ENCODE data around the gene PLOD2. TPM values are rescaled to one million over a fixed set of nuclear protein-coding genes. Genes with fewer than 3 reads are reported as not detected.

PLOD2 gene
- total RNA-seq, 1 donor from 2014 or later: 45.6 TPM

GRCh38 chr3:146026547-146026946, 134.4 kb downstream of the PLOD2 start:
- no peaks in the 10 kb centered on the region for H3K4me1 Mint-ChIP-seq (ENCODE audit: low read depth, unreplicated experiment)
- H3K9me3 Mint-ChIP-seq (ENCODE audit: unreplicated experiment): peaks cover 2% of the 10 kb centered on the region
- H3K36me3 Mint-ChIP-seq (ENCODE audit: unreplicated experiment): peaks cover 5% of the 10 kb centered on the region
- DNase-seq: no peak
- H3K27ac Mint-ChIP-seq (ENCODE audit: unreplicated experiment): no peak overlapping the region
- H3K27me3 Mint-ChIP-seq (ENCODE audit: unreplicated experiment): no peaks in the 10 kb centered on the region
- H3K4me3 Mint-ChIP-seq (ENCODE audit: unreplicated experiment): no peak overlapping the region
- no peak for TF ChIP-seq CTCF (IDR thresholded peaks at IDR 0.05; ENCODE audit: partially characterized antibody, unreplicated experiment)

- Mint-ChIP-seq H3K4me1 (ENCODE audit: low read depth, unreplicated experiment) (no peaks in the 10 kb centered on the region), H3K27me3 (ENCODE audit: unreplicated experiment) (no peaks in the 10 kb centered on the region), H3K27ac (ENCODE audit: unreplicated experiment) (no peak overlapping the region), H3K4me3 (ENCODE audit: unreplicated experiment) (no peak overlapping the region), H3K9me3 (ENCODE audit: unreplicated experiment) (no peaks in the 10 kb centered on the region), H3K36me3 (ENCODE audit: unreplicated experiment) (no peaks in the 10 kb centered on the region)
- DNase-seq: no peak
- no peak for TF ChIP-seq CTCF (IDR thresholded peaks at IDR 0.05; ENCODE audit: partially characterized antibody, unreplicated experiment)
Observed at GRCh38 chr3:146024260-146024659, 136.7 kb downstream of the PLOD2 start.

- no peaks in the 10 kb centered on the region for H3K36me3 Mint-ChIP-seq (ENCODE audit: unreplicated experiment)
- no peaks in the 10 kb centered on the region for H3K9me3 Mint-ChIP-seq (ENCODE audit: unreplicated experiment)
- H3K27ac Mint-ChIP-seq (ENCODE audit: unreplicated experiment): no peak overlapping the region
- H3K27me3 Mint-ChIP-seq (ENCODE audit: unreplicated experiment): no peaks in the 10 kb centered on the region
- no peak overlapping the region for H3K4me3 Mint-ChIP-seq (ENCODE audit: unreplicated experiment)
- TF ChIP-seq CTCF (IDR thresholded peaks at IDR 0.05; ENCODE audit: partially characterized antibody, unreplicated experiment): no peak
- no peaks in the 10 kb centered on the region for H3K4me1 Mint-ChIP-seq (ENCODE audit: low read depth, unreplicated experiment)
- no peak for DNase-seq
Observed at GRCh38 chr3:146020969-146021368, 140.0 kb downstream of the PLOD2 start.

- Mint-ChIP-seq H3K27me3 (ENCODE audit: unreplicated experiment) (no peaks in the 10 kb centered on the region), H3K9me3 (ENCODE audit: unreplicated experiment) (no peaks in the 10 kb centered on the region), H3K4me1 (ENCODE audit: low read depth, unreplicated experiment) (no peaks in the 10 kb centered on the region), H3K36me3 (ENCODE audit: unreplicated experiment) (no peaks in the 10 kb centered on the region), H3K27ac (ENCODE audit: unreplicated experiment) (no peak overlapping the region), H3K4me3 (ENCODE audit: unreplicated experiment) (no peak overlapping the region)
- TF ChIP-seq CTCF (IDR thresholded peaks at IDR 0.05; ENCODE audit: partially characterized antibody, unreplicated experiment): no peak
- no peak for DNase-seq
Observed at GRCh38 chr3:146019508-146019907, 141.5 kb downstream of the PLOD2 start.

Other genes with a start within 250 kb of the PLOD2 start
- not detected for gene PLSCR4, start 89.9 kb upstream of the PLOD2 start, total RNA-seq (ENCODE audit: unreplicated experiment)